ENCODE measurements around the gene CHMP5. TPM values are rescaled to one million over a fixed set of nuclear protein-coding genes. Genes with fewer than 3 reads are reported as not detected.

The CHMP5 gene
- total and polyA plus RNA-seq, 7 donors, result 54.6 to 307 (median 79.6) TPM

GRCh38 chr9:33229359-33230114, 35.3 kb upstream of the CHMP5 start:
- no peak for TF ChIP-seq POLR2AphosphoS5 (IDR thresholded peaks at IDR 0.05)
- TF ChIP-seq, protein P1, sequence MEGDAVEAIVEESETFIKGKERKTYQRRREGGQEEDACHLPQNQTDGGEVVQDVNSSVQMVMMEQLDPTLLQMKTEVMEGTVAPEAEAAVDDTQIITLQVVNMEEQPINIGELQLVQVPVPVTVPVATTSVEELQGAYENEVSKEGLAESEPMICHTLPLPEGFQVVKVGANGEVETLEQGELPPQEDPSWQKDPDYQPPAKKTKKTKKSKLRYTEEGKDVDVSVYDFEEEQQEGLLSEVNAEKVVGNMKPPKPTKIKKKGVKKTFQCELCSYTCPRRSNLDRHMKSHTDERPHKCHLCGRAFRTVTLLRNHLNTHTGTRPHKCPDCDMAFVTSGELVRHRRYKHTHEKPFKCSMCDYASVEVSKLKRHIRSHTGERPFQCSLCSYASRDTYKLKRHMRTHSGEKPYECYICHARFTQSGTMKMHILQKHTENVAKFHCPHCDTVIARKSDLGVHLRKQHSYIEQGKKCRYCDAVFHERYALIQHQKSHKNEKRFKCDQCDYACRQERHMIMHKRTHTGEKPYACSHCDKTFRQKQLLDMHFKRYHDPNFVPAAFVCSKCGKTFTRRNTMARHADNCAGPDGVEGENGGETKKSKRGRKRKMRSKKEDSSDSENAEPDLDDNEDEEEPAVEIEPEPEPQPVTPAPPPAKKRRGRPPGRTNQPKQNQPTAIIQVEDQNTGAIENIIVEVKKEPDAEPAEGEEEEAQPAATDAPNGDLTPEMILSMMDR (IDR thresholded peaks at IDR 0.05), result peak in 1 of 4 experiments; percentile 35
- no peak for TF ChIP-seq EP300 (IDR thresholded peaks at IDR 0.05)
- TF ChIP-seq POLR2A (IDR thresholded peaks at IDR 0.05), result no peak
- Histone ChIP-seq H3K36me3 (no peaks in the 10 kb centered on the region), H3K9me3 (no peaks in the 10 kb centered on the region), H3K4me3 (no peak overlapping the region), H3K27me3 (no peaks in the 10 kb centered on the region), H3K27ac (no peak overlapping the region), H3K4me1 (peaks cover 0 to 14% (median 7%) of the 10 kb centered on the region in 4 donors)
- intact Hi-C loops (cut with DNase I), result loop anchor here (5.0 kb wide), 1 partner anchor 92 kb away; no protein-coding TSS in a partner anchor
- WGBS, 2 donors, result 27 to 79% methylated on average over 9 of the region's 9 CpGs
- DNase-seq, result no peak

GRCh38 chr9:33230756-33231622, 33.9 kb upstream of the CHMP5 start:
- no peak overlapping the region for H3K4me3 ChIP-seq
- intact Hi-C loops (cut with DNase I), result no loop called here
- H3K27me3 ChIP-seq, result no peaks in the 10 kb centered on the region
- 88 to 89% methylated on average over 13 of the region's 13 CpGs for WGBS, 2 donors
- no peaks in the 10 kb centered on the region for H3K36me3 ChIP-seq
- no peak overlapping the region for H3K27ac ChIP-seq
- H3K4me1 ChIP-seq, result peaks cover 0 to 6% (median 2%) of the 10 kb centered on the region in 4 donors
- no peak for TF ChIP-seq POLR2AphosphoS5 (IDR thresholded peaks at IDR 0.05)
- no peak for TF ChIP-seq POLR2A (IDR thresholded peaks at IDR 0.05)
- TF ChIP-seq, protein P1 (IDR thresholded peaks at IDR 0.05), result no peak
- TF ChIP-seq EP300 (IDR thresholded peaks at IDR 0.05), result no peak
- H3K9me3 ChIP-seq, result no peaks in the 10 kb centered on the region
- DNase-seq, result no peak

- no peaks in the 10 kb centered on the region for H3K36me3 ChIP-seq
- WGBS, 2 donors, result 76 to 84% methylated on average over 2 of the region's 2 CpGs
- TF ChIP-seq POLR2A (IDR thresholded peaks at IDR 0.05), result no peak
- TF ChIP-seq POLR2AphosphoS5 (IDR thresholded peaks at IDR 0.05), result no peak
- TF ChIP-seq EP300 (IDR thresholded peaks at IDR 0.05), result no peak
- TF ChIP-seq, protein P1 (IDR thresholded peaks at IDR 0.05), result no peak
- H3K9me3 ChIP-seq, result no peaks in the 10 kb centered on the region
- intact Hi-C loops (cut with DNase I), result no loop called here
- no peaks in the 10 kb centered on the region for H3K27me3 ChIP-seq
- no peak for DNase-seq
- H3K4me1 ChIP-seq, result peaks cover 0 to 6% (median 2%) of the 10 kb centered on the region in 4 donors
- no peak overlapping the region for H3K4me3 ChIP-seq
- H3K27ac ChIP-seq, result no peak overlapping the region
Measured at GRCh38 chr9:33231623-33231942, 33.3 kb upstream of the CHMP5 start.

- TF ChIP-seq, protein P1 (IDR thresholded peaks at IDR 0.05), result no peak
- no peak for TF ChIP-seq EP300 (IDR thresholded peaks at IDR 0.05)
- TF ChIP-seq POLR2AphosphoS5 (IDR thresholded peaks at IDR 0.05), result no peak
- TF ChIP-seq POLR2A (IDR thresholded peaks at IDR 0.05), result no peak
- WGBS, 2 donors, result 94 to 95% methylated on average over 6 of the region's 6 CpGs
Measured at GRCh38 chr9:33232815-33233214, 32.0 kb upstream of the CHMP5 start.

More at GRCh38 chr9:33232815-33233214, 32.0 kb upstream of the CHMP5 start:
- intact Hi-C loops (cut with DNase I), result no loop called here
- H3K4me1 ChIP-seq, result peaks cover 0 to 6% (median 2%) of the 10 kb centered on the region in 4 donors
- DNase-seq, result no peak
- no peaks in the 10 kb centered on the region for H3K36me3 ChIP-seq
- no peaks in the 10 kb centered on the region for H3K27me3 ChIP-seq
- H3K4me3 ChIP-seq, result no peak overlapping the region
- H3K9me3 ChIP-seq, result no peaks in the 10 kb centered on the region
- H3K27ac ChIP-seq, result no peak overlapping the region

All from sigmoid colon (tissue), 7 donors.